GM12801 (cell line): ENCODE results near the gene C5orf46.

Experiments used
- TF ChIP-seq, protein P1 (sequence below): IDR thresholded peaks from one replicate; pipeline ENCODE4 v1.5.1; 2011; ENCODE audit warnings: control low read depth; ENCODE audit not compliant: insufficient read length; ENCODE audit errors: extremely low read depth

The C5orf46 gene

GRCh38 chr5:147876626-147877025 lies 29.7 kb downstream of the C5orf46 start:
- TF ChIP-seq, protein P1, sequence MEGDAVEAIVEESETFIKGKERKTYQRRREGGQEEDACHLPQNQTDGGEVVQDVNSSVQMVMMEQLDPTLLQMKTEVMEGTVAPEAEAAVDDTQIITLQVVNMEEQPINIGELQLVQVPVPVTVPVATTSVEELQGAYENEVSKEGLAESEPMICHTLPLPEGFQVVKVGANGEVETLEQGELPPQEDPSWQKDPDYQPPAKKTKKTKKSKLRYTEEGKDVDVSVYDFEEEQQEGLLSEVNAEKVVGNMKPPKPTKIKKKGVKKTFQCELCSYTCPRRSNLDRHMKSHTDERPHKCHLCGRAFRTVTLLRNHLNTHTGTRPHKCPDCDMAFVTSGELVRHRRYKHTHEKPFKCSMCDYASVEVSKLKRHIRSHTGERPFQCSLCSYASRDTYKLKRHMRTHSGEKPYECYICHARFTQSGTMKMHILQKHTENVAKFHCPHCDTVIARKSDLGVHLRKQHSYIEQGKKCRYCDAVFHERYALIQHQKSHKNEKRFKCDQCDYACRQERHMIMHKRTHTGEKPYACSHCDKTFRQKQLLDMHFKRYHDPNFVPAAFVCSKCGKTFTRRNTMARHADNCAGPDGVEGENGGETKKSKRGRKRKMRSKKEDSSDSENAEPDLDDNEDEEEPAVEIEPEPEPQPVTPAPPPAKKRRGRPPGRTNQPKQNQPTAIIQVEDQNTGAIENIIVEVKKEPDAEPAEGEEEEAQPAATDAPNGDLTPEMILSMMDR, result no peak

DNA sequence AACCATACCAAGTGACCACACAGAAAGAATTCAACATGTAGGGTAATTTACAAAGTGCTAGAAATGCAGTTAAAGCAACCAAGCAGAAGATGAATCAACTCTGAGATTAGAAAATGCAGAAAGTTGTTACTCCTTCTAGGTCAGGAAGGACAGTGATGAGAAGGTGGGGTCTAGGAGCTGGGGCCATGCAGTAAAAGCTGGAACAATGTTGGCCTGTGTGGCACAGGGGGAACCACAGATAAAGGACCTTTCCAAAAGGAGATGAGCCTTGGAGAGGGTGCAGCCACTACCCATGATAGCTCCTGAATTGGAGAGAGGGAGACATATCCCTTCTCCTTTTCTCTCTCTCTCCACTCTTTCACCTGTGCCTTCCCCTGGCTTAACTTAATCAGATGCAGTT lies 30.2 kb downstream of the C5orf46 start:
- TF ChIP-seq, protein P1, result no peak

- TF ChIP-seq, protein P1, result no peak
These were observed 31.4 kb downstream of the C5orf46 start for GRCh38 chr5:147874910-147875367.

- TF ChIP-seq, protein P1, result no peak
These were observed 37.2 kb downstream of the C5orf46 start for GRCh38 chr5:147869112-147869511.

DNA sequence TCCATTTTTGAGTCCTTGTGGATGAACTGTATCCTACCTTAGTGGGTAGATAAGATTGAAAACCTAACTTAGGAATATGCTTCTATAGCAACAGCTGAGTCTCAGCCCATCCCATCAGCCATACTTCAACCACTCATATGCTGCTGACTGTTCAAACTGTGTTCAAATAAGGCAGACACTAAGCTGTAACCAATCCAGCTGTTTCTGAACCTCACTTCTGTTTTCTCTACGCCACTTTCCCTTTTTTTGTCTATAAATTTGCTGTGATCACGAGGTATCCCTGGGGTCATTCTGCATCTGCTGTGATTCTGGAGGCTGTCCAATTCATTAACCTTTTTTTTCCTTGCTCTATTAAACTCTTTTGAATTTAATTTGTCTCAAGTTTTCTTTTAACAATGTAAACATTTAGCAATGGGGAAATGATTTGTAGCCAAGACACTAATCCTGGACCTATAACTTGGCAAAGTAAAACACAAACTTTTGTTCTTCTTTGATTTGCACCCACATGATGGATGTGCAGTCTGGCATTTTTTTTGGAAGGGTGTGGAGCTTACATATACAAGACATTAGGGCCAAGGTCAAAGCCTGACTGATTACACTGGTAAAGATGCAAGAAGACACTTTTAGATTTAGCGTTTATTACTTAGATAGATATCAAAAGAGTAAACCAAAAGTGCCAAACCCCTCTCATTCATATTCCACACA lies 42.7 kb downstream of the C5orf46 start:
- TF ChIP-seq, protein P1, result no peak

GRCh38 chr5:147860641-147861025 lies 45.7 kb downstream of the C5orf46 start:
- TF ChIP-seq, protein P1, result no peak

DNA sequence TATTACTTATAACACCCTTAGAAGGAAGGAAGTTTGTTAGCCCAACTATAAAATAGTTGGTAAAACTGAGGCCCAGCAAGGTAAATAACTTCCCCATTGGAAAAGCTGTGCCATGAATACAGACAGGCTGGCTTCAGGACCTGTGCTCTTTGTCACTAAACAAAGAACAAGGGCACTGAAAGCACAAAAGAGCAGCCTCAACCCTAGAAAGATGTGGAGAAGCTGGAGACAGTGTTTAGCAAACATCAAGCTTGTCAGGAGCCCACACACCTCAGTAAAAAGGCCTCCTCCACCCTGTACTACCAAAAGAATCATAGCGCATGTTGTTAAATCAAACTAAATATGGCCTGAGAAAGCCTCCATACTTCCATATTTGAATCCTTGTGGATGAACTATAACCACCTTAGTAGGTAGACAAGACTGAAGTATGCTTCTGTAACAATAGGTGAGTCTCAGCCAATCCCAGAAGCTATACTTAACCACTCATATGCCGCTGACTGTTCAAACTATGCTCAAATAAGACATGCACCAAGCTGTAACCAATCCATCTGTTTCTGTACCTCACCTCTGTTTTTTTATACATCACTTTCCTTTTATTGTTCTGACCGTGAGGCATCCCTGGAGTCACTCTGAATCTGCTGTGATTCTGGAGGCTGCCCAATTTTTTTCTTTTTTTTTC lies 46.2 kb downstream of the C5orf46 start:
- TF ChIP-seq, protein P1, result no peak
